SK-N-MC (cell line): ENCODE data around the gene HSD3B7.

Source experiments
- EZH2 ChIP-seq: fragments of 200-600 bp; sonication (generic); IDR thresholded peaks from one replicate; pipeline ENCODE4 v1.6.1; 2017; ENCODE audit warnings: antibody characterized with exemption
- FOXP2 ChIP-seq: optimal IDR thresholded peaks from 2 replicates; pipeline ENCODE3; 2011; ENCODE audit warnings: mild to moderate bottlenecking, moderate library complexity; ENCODE audit not compliant: insufficient read depth; ENCODE audit errors: extremely low read length, control extremely low read depth
- POLR2AphosphoS5 ChIP-seq: IDR thresholded peaks from 2 replicates; pipeline ENCODE4 v1.6.1; 2012; ENCODE audit warnings: mild to moderate bottlenecking, low read depth, low read length, borderline replicate concordance

DNA sequence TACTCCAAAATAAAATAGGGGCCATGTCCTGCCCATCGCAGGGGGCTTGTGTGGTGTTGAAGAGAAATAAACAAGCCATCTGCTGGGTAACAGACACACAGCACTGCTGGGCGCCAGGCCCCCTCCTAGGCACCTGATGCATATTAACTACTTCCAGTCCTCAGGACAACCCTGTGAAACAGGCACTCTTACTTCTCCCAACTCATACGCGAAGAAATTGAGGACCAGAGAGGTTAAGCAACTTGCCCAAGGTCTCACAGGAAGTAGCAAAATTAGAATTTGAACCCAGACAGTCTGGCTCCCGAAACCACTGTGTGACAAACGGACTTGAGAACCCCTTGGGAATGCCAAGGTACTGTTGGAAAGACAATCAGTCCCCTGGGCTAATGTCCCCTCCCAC lies 22.7 kb downstream of the HSD3B7 start:
- no peak for TF ChIP-seq EZH2
- TF ChIP-seq POLR2AphosphoS5: no peak
- no peak for TF ChIP-seq FOXP2
